EL (cell line): ENCODE data around the gene TP53TG3C.
"Not testable (repeated sequence)": the region's sequence is repeated elsewhere in the genome, so short reads cannot be mapped to it uniquely, and the experiment has no call there.

Experiments used
- DNase-seq: peaks from one replicate; pipeline ENCODE4 v3.0.0-alpha.2; 2016

Gene TP53TG3C, protein sequence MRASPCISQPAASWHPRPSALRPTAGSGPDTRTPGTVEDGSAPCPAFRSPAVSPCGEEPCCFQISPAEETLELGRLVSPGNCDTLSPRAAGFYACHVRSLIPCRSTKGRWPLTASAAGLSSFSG

DNA sequence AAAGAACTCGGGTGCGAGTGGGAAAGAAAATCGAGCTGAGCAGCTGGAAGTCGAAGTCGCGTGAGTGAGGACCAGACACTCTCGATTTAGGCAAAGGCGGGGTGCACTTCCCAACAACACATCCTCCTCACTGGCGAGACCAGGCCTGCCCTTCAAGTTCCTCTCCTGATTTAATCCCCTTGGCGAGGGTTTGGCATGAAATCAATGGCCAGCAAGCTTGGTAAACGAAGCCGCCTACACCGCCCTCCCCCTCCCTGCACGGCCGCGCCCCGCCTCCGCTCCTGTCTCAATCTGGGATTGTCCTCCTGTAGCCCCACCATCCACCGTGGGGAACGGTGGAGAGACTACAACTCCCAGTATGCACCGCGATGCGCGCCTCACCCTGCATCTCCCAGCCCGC is at the start of gene TP53TG3C:
TSS of gene TP53TG3C (plus strand) at position 301 of the 400 bp plus-strand sequence. CDS start at position 369, 68 bp downstream.
- not testable (repeated sequence) for DNase-seq
